Activated CD8-positive, alpha-beta T cell treated with anti-CD3 and anti-CD28 coated beads for 36 hours (primary cell): Measurements from ENCODE around the gene C8G. TPM values are rescaled to one million over a fixed set of nuclear protein-coding genes. Genes with fewer than 3 reads are reported as not detected.

Experiments
- ATAC-seq: fragments of 200-7000 bp; cut with Tn5 transposase; one replicate; pipeline ENCODE4 v1.10.0; 2021; ENCODE audit warnings: mild to moderate bottlenecking, moderate library complexity
- CTCF ChIA-PET: fragments of 350-600 bp; sonication (Branson Sonifier 250); formaldehyde crosslinking; loops from one replicate; lab custom pipeline; 2021; ENCODE audit warnings: antibody characterized with exemption; lab: Charles Lee
- POLR2A ChIA-PET: fragments of 350-600 bp; sonication (Branson Sonifier 250); formaldehyde crosslinking; loops from one replicate; lab custom pipeline; 2021; ENCODE audit warnings: antibody characterized with exemption; lab: Charles Lee
- DNase-seq: peaks from one replicate; pipeline ENCODE4 v3.0.0-alpha.2; 2020
- H3K27ac Mint-ChIP-seq: one replicate; pipeline ENCODE4 v1.8.0; 2021; ENCODE audit warnings: mild to moderate bottlenecking, mixed read lengths
- H3K27me3 Mint-ChIP-seq: one replicate; pipeline ENCODE4 v1.8.0; 2021; ENCODE audit warnings: mixed read lengths
- H3K36me3 Mint-ChIP-seq: one replicate; pipeline ENCODE4 v1.8.0; 2021; ENCODE audit warnings: low read depth, mixed read lengths
- H3K4me1 Mint-ChIP-seq: one replicate; pipeline ENCODE4 v1.8.0; 2021; ENCODE audit warnings: low read depth, mixed read lengths
- H3K4me3 Mint-ChIP-seq: one replicate; pipeline ENCODE4 v1.8.0; 2021; ENCODE audit warnings: mild to moderate bottlenecking, moderate library complexity, mixed read lengths
- H3K9me3 Mint-ChIP-seq: one replicate; pipeline ENCODE4 v1.8.0; 2021; ENCODE audit warnings: mixed read lengths
- CTCF ChIP-seq: fragments of 200-600 bp; IDR thresholded peaks from one replicate; pipeline ENCODE4 v1.8.0; 2022; ENCODE audit warnings: antibody characterized with exemption, mild to moderate bottlenecking
- intact Hi-C: fragments of 100-400 bp; cut with micrococcal nuclease; formaldehyde crosslinking; loops from one replicate; pipeline ENCODE4 v1.10.0; 2022
- total RNA-seq, 2 experiments: library from RNA; stranded (reverse); gene quantifications; one replicate each; pipeline ENCODE4 v1.2.3, GENCODE V29; 2021

C8G gene
- total RNA-seq, 2 experiments from 2014 or later: 0.83 TPM; not detected in 1

- no peak overlapping the region for H3K4me3 Mint-ChIP-seq
- POLR2A ChIA-PET: interaction anchor here (1.0 to 5.1 kb wide), 7 partner anchors 8 to 70 kb away, joined by 3 to 49 read pairs (median 6); partner anchors contain the start of gene TRAF2
- CTCF ChIA-PET: interaction anchor here (0.9 to 1.9 kb wide), 3 partner anchors 41 to 133 kb away, joined by 3 to 4 read pairs (median 4); partner anchors contain the start of gene FBXW5
- H3K9me3 Mint-ChIP-seq: no peaks in the 10 kb centered on the region
- no peak for TF ChIP-seq CTCF
- peaks cover 43% of the 10 kb centered on the region for H3K4me1 Mint-ChIP-seq
- no peaks in the 10 kb centered on the region for H3K27me3 Mint-ChIP-seq
- peak overlapping the region; percentile 96 for H3K27ac Mint-ChIP-seq
- H3K36me3 Mint-ChIP-seq: peaks cover 61% of the 10 kb centered on the region
- DNase-seq (no peak), ATAC-seq (no peak)
- intact Hi-C loops: loop anchor here (5.0 kb wide), 1 partner anchor 56 kb away; the partner anchor contains the start of gene PHPT1
Measured at GRCh38 chr9:136903041-136903554, 41.9 kb upstream of the C8G start.

- intact Hi-C loops: no loop called here
- no peaks in the 10 kb centered on the region for H3K9me3 Mint-ChIP-seq
- no peak overlapping the region for H3K4me3 Mint-ChIP-seq
- no peak for ATAC-seq
- peaks cover 56% of the 10 kb centered on the region for H3K36me3 Mint-ChIP-seq
- H3K4me1 Mint-ChIP-seq: peaks cover 30% of the 10 kb centered on the region
- H3K27me3 Mint-ChIP-seq: no peaks in the 10 kb centered on the region
- CTCF ChIA-PET: no interaction called here
- POLR2A ChIA-PET: no interaction called here
- DNase-seq: peak; percentile 28
- H3K27ac Mint-ChIP-seq: peak overlapping the region; percentile 41
- no peak for TF ChIP-seq CTCF
Measured at GRCh38 chr9:136906266-136906665, 38.8 kb upstream of the C8G start.

- ChIA-PET CTCF (interaction anchor here (1.1 kb wide), 1 partner anchor 128 kb away, joined by 3 read pairs; no protein-coding TSS in a partner anchor), POLR2A (no interaction called here)
- DNase-seq: no peak
- TF ChIP-seq CTCF: no peak
- no peaks in the 10 kb centered on the region for H3K27me3 Mint-ChIP-seq
- H3K36me3 Mint-ChIP-seq: peaks cover 48% of the 10 kb centered on the region
- peaks cover 20% of the 10 kb centered on the region for H3K4me1 Mint-ChIP-seq
- no peaks in the 10 kb centered on the region for H3K9me3 Mint-ChIP-seq
- no peak overlapping the region for H3K4me3 Mint-ChIP-seq
- intact Hi-C loops: no loop called here
- ATAC-seq: no peak
- no peak overlapping the region for H3K27ac Mint-ChIP-seq
Measured at GRCh38 chr9:136907011-136907914, 37.8 kb upstream of the C8G start.

GRCh38 chr9:136910197-136910900 is 34.7 kb upstream of the C8G start:
- intact Hi-C loops: no loop called here
- Mint-ChIP-seq H3K9me3 (no peaks in the 10 kb centered on the region), H3K4me3 (no peak overlapping the region), H3K27ac (no peak overlapping the region), H3K27me3 (no peaks in the 10 kb centered on the region), H3K36me3 (peaks cover 37% of the 10 kb centered on the region), H3K4me1 (peaks cover 2% of the 10 kb centered on the region)
- no peak for ATAC-seq
- POLR2A ChIA-PET: no interaction called here
- TF ChIP-seq CTCF: no peak
- CTCF ChIA-PET: interaction anchor here (1.3 kb wide), 1 partner anchor 34 kb away, joined by 3 read pairs; the partner anchor contains the start of gene FBXW5
- DNase-seq: no peak
